Measurements from ENCODE around the gene SPATC1L. TPM values are rescaled to one million over a fixed set of nuclear protein-coding genes. Genes with fewer than 3 reads are reported as not detected.

Gene SPATC1L
- total RNA-seq, 1 donor from 2014 or later: 1.1 TPM

DNA sequence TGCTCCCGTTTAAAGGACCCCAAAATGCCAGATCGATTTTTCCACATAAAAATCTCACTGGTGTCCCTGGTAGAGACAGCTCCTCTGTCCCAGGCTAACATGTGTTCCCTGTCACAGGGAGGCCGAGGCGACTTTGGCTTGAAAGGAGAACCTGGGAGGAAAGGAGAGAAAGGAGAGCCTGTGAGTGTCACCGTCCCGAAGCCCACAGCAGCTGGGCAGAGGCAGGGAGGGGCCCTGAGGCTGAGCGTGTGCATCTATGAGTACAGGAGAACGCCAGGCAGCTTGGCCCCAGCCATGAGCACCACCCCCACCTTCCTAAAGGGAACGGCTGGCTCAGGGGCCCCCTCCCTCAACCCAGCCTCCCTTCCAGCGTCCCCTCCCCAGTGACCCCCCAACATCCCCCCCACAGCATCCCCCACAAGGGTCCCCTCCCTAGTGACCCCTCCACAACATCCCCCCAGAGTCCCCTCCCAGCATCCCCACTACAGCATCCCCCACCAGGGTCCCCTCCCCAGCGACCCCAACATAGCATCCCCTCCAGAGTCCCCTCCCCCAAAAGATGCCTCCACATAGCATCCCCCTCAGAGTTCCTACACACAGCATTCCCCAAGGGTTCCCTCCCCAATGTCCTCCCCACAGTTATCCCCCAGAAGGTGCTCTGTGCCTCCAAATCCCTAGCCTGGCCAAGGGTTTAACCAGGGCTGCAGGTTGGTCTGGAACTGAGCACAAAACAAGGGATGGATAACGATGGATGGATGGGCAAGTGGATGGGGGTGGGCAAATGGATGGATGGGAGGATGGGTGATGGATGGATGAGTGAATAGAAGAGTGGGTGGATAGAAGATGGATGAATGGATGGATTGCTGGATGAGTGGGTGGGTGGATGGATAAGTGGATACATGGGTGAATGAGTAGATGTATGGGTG lies 61.2 kb downstream of the SPATC1L start:
- Histone ChIP-seq H3K4me3 (ENCODE audit: low read depth, low read length) (no peak overlapping the region), H3K36me3 (ENCODE audit: control insufficient read depth, insufficient read depth, low read length) (no peaks in the 10 kb centered on the region), H3K27me3 (ENCODE audit: control insufficient read depth, insufficient read depth, low read length) (no peaks in the 10 kb centered on the region)
- DNase-seq (ENCODE audit: low read depth): no peak
- no peak for FAIRE-seq
- TF ChIP-seq, protein P1, sequence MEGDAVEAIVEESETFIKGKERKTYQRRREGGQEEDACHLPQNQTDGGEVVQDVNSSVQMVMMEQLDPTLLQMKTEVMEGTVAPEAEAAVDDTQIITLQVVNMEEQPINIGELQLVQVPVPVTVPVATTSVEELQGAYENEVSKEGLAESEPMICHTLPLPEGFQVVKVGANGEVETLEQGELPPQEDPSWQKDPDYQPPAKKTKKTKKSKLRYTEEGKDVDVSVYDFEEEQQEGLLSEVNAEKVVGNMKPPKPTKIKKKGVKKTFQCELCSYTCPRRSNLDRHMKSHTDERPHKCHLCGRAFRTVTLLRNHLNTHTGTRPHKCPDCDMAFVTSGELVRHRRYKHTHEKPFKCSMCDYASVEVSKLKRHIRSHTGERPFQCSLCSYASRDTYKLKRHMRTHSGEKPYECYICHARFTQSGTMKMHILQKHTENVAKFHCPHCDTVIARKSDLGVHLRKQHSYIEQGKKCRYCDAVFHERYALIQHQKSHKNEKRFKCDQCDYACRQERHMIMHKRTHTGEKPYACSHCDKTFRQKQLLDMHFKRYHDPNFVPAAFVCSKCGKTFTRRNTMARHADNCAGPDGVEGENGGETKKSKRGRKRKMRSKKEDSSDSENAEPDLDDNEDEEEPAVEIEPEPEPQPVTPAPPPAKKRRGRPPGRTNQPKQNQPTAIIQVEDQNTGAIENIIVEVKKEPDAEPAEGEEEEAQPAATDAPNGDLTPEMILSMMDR (IDR thresholded peaks at IDR 0.05; ENCODE audit: insufficient read depth, low read length, severe bottlenecking): no peak

DNA sequence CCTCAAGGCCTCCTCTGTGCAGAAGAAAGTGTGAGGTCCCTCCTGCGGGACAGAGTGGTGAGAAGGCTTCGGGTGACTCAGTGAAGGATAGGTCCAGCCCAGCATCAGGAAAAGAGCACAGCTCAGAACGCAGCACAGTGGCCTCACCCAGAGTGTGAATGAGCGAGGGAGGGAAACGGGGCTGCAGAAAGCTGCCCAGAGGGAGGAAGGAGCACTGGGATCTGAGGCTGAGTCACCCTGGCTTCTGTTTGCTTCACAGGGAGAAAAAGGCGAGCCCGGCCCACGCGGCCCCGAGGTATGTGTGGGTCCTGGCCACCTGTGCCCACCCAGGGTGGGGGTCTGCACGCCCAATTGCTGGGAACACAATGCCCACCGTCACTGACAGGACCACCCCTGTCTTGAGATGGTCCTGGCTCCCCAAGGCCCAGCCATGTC lies 62.0 kb downstream of the SPATC1L start:
- Histone ChIP-seq H3K27me3 (ENCODE audit: control insufficient read depth, insufficient read depth, low read length) (no peaks in the 10 kb centered on the region), H3K36me3 (ENCODE audit: control insufficient read depth, insufficient read depth, low read length) (no peaks in the 10 kb centered on the region), H3K4me3 (ENCODE audit: low read depth, low read length) (no peak overlapping the region)
- TF ChIP-seq, protein P1 (IDR thresholded peaks at IDR 0.05; ENCODE audit: insufficient read depth, low read length, severe bottlenecking): no peak
- FAIRE-seq (no peak), DNase-seq (ENCODE audit: low read depth) (peak; percentile 15)

DNA sequence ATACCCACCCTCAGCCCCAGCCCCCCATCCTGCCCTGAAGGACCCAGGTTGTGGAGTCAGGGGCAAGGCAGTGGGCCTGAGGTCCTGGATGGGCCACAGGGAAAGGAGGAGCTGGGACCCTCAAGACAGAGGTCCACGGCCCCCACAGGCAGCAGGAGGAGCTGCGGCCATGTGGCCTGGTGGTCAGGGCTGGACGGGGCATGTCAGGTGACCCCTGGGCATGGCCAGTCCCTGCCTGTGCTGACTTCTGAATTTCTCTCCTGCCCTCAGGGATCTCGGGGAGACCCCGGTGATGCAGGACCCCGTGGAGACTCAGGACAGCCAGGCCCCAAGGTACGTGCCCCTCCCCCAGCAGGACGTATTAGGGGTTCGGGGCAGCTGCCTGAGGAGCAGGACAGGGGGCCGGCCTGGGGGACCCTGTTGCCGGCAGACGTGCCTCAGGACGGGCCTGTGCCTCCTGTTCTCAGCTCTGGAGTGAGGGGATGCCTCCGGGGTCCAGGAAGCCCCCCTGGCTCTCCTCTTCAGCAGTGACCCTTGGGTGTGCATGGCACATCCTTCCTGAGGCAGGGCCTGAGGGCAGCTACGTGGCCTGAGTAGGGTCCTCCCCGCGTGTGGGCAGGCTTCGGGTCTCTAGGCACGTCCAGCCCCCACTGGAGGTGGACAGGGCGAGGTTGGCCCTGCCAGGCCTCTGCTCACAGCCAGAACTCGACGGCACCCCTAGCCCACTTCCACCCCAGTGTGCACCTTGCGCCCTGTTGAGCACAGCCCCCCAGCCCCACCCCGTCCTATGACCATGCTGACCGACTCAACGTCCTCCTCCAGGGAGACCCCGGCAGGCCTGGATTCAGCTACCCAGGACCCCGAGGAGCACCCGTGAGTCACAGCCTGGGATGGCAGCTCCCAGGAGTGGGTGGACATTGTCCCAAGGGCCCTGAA lies 62.7 kb downstream of the SPATC1L start:
- FAIRE-seq: no peak
- Histone ChIP-seq H3K36me3 (ENCODE audit: control insufficient read depth, insufficient read depth, low read length) (no peaks in the 10 kb centered on the region), H3K27me3 (ENCODE audit: control insufficient read depth, insufficient read depth, low read length) (no peaks in the 10 kb centered on the region), H3K4me3 (ENCODE audit: low read depth, low read length) (no peak overlapping the region)
- no peak for DNase-seq (ENCODE audit: low read depth)
- TF ChIP-seq, protein P1 (IDR thresholded peaks at IDR 0.05; ENCODE audit: insufficient read depth, low read length, severe bottlenecking): no peak

DNA sequence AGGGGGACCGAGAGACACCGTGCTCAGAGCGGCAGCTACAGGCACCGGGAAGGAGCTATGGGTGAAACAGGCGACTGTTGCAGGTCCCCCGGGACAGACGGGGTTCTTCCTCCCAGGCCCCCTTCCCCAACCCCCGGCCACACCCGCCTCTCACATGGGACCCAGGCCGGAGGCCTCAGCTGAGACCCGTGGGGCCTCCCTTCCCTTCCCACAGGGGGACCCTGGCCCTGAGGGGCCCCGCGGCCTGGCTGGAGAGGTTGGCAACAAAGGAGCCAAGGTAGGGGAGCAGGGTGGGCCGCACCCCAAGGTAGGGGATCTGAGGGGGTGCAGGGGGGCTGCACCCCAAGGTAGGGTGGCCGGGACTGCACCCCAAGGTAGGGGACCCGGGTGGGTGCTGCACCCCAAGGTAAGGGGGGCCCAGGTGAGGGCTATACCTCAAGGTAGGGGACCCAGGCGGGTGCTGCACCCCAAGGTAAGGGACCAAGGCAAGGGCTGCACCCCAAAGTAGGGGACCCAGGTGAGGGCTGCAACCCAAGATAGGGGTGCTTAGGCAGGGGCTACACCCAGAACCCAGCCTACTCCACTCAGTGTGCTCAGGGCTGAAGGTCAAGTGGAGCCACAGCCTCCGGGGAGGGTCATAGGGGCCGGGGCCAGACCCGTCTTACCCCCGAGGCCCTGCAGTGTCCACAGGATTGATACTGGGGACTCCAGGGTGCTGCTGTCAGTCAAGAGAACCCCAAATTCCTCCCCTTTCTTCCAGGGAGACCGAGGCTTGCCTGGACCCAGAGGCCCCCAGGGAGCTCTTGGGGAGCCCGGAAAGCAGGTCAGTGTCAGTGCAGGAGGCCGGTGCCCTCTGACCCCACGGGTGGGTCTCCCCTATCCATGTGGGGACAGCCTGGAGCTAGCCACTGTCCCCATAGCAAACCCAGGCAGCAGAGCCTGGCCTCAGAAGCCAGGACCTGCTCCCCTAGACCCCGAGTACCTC lies 63.7 kb downstream of the SPATC1L start:
- H3K4me3 ChIP-seq (ENCODE audit: low read depth, low read length): no peak overlapping the region
- no peak for FAIRE-seq
- TF ChIP-seq, protein P1 (IDR thresholded peaks at IDR 0.05; ENCODE audit: insufficient read depth, low read length, severe bottlenecking): no peak
- DNase-seq (ENCODE audit: low read depth): no peak
- H3K27me3 ChIP-seq (ENCODE audit: control insufficient read depth, insufficient read depth, low read length): no peaks in the 10 kb centered on the region
- no peaks in the 10 kb centered on the region for H3K36me3 ChIP-seq (ENCODE audit: control insufficient read depth, insufficient read depth, low read length)

DNA sequence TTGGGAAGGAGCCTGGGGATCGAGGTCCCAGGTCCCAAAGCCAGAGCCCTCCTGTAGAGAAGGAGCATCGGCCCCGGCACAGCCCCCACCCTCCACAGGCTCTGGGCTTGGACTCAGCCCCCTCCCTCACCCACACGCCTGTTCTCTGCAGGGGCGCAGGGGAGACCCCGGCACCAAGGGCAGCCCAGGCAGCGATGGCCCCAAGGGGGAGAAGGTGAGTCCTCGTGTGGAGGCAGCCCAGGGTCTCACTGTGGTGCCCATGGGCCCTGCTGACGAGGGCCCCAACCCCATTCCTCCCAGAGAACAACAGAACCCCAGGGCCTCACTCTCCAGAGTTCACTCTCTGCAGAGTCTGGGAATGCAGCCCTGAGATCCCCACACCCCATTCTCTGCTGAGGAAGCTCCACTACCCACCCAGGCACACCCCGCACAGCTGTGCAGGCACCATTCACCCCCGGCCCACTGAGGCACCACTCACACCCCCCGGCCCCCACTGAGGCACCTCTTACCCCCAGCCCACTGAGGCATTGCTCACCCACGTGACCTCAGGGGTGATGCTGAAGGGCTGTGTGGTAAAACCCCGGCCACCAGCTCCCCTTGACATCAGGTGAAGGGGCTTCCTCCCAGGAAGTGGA lies 64.5 kb downstream of the SPATC1L start:
- H3K36me3 ChIP-seq (ENCODE audit: control insufficient read depth, insufficient read depth, low read length): no peaks in the 10 kb centered on the region
- DNase-seq (ENCODE audit: low read depth) (no peak), FAIRE-seq (no peak)

More for the DNA sequence above, 64.5 kb downstream of the SPATC1L start:
- TF ChIP-seq, protein P1 (IDR thresholded peaks at IDR 0.05; ENCODE audit: insufficient read depth, low read length, severe bottlenecking): no peak
- Histone ChIP-seq H3K4me3 (ENCODE audit: low read depth, low read length) (no peak overlapping the region), H3K27me3 (ENCODE audit: control insufficient read depth, insufficient read depth, low read length) (no peaks in the 10 kb centered on the region)

Data from bronchial epithelial cell (primary cell).